Measurements from ENCODE around the gene PAN2. TPM values are rescaled to one million over a fixed set of nuclear protein-coding genes. Genes with fewer than 3 reads are reported as not detected.

The PAN2 gene
- total RNA-seq, 1 experiment from 2014 or later = 35.4 TPM

- Mint-ChIP-seq H3K36me3 (ENCODE audit: insufficient read depth in 1 of 3, low read depth in 3 of 3) (no peaks in the 10 kb centered on the region), H3K27me3 (ENCODE audit: low read depth) (peaks cover 10% of the 10 kb centered on the region; the same call in 1 of the 2 replicates), H3K27ac (no peak overlapping the region), H3K9me3 (peaks cover 2 to 3% of the 10 kb centered on the region in 2 experiments; a peak in 2 of 5 replicates), H3K4me3 (no peak overlapping the region), H3K4me1 (no peaks in the 10 kb centered on the region)
- no peak overlapping the region for H2AK5ac ChIP-seq (ENCODE audit: insufficient read length, low read length)
- H2BK12ac ChIP-seq (ENCODE audit: insufficient read length, low read depth, low read length) = no peak overlapping the region
- H4K91ac ChIP-seq (ENCODE audit: insufficient read length, low read depth, low read length) = no peak overlapping the region
- no peak overlapping the region for H2BK15ac ChIP-seq (ENCODE audit: low read depth, low read length)
- no peak overlapping the region for H3K4ac ChIP-seq (ENCODE audit: low read depth, low read length)
- H3K9me3 ChIP-seq (ENCODE audit: control insufficient read depth, low read depth, low read length) = no peaks in the 10 kb centered on the region
- H3K27me3 ChIP-seq (ENCODE audit: insufficient read depth, low read length) = no peaks in the 10 kb centered on the region
- no peak overlapping the region for H3K23ac ChIP-seq (ENCODE audit: insufficient read length, low read depth, low read length)
- no peaks in the 10 kb centered on the region for H3K4me1 ChIP-seq (ENCODE audit: insufficient read depth, low read length)
- no peak overlapping the region for H2BK120ac ChIP-seq (ENCODE audit: low read depth, low read length, poor library complexity, severe bottlenecking)
- H3K27ac ChIP-seq (ENCODE audit: insufficient read length, low read depth, low read length) = no peak overlapping the region
- no peak overlapping the region for H4K8ac ChIP-seq (replicated peaks; ENCODE audit: insufficient read length, low read depth, low read length)
- WGBS (ENCODE audit: extremely low coverage, insufficient read length, low lambda C conversion rate) = no CpG with 5 or more reads among the region's 3 CpGs
- no peak overlapping the region for H2BK5ac ChIP-seq (ENCODE audit: insufficient read length, low read length)
- H3K18ac ChIP-seq (ENCODE audit: insufficient read length, low read depth, low read length) = no peak overlapping the region
- H3K14ac ChIP-seq (ENCODE audit: insufficient read depth, low read length) = no peak overlapping the region
- no peak overlapping the region for H2AFZ ChIP-seq (ENCODE audit: low read length)
- H3K4me2 ChIP-seq (ENCODE audit: insufficient read depth, insufficient read length, low read length) = no peak overlapping the region
- no peak overlapping the region for H3K56ac ChIP-seq (ENCODE audit: insufficient read length, low read depth, low read length)
- no peak overlapping the region for H2BK20ac ChIP-seq (ENCODE audit: low read depth, low read length, poor library complexity, severe bottlenecking)
- no peaks in the 10 kb centered on the region for H4K20me1 ChIP-seq (ENCODE audit: control insufficient read depth, insufficient read depth, insufficient read length)
- TF ChIP-seq CTCF (conservative IDR thresholded peaks at IDR 0.05) = no peak
- no peaks in the 10 kb centered on the region for H3K23me2 ChIP-seq (ENCODE audit: insufficient read length, low read depth, low read length, poor library complexity, severe bottlenecking)
- no peak for DNase-seq
- H3K79me1 ChIP-seq (ENCODE audit: insufficient read depth, low read depth, low read length, poor library complexity, severe bottlenecking) = no peaks in the 10 kb centered on the region
- H3K79me2 ChIP-seq (ENCODE audit: insufficient read depth, low read length) = no peaks in the 10 kb centered on the region
- no peak overlapping the region for H4K5ac ChIP-seq (ENCODE audit: insufficient read length, low read depth, low read length)
- no peak overlapping the region for H3K9ac ChIP-seq (ENCODE audit: extremely low read depth, insufficient read length, low read length)
- no peak overlapping the region for H3T11ph ChIP-seq (ENCODE audit: low read length)
Observed at GRCh38 chr12:56366948-56367347, 33.1 kb upstream of the PAN2 start.

Data from H9 (cell line).